ENCODE results near the gene CRADD. TPM values are rescaled to one million over a fixed set of nuclear protein-coding genes. Genes with fewer than 3 reads are reported as not detected.

Gene CRADD
- total RNA-seq, 2 donors from 2014 or later, result 27.2 to 75.2 TPM

DNA sequence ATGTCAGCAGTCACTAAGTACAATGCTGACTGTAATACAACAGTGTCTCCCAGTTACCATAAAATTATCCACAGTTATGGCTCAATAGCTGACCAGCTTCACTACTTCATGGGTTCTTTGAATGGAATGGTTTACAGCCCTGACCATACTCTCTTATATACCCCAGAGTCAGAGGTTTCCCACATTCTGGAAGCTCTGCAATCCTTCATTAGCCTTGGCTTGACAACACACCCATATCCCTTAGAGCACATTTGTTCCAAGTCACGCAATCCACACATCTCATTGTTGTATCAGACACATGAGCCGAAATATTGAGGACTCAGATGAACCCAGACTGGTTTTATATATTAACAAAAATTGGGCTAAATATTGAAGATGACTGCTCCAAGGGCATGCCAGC lies 261.8 kb downstream of the CRADD start:
- no peaks in the 10 kb centered on the region for H3K36me3 ChIP-seq (replicated peaks in 1 of 2; ENCODE audit: insufficient read depth in 1 of 2, low read depth in 2 of 2)
- H3K9me3 ChIP-seq, result no peaks in the 10 kb centered on the region
- H3K4me1 ChIP-seq, result no peaks in the 10 kb centered on the region
- no peak overlapping the region for H3K4me3 ChIP-seq
- no peak overlapping the region for H3K27ac ChIP-seq
- TF ChIP-seq POLR2A (IDR thresholded peaks at IDR 0.05), result no peak
- TF ChIP-seq, protein P1, sequence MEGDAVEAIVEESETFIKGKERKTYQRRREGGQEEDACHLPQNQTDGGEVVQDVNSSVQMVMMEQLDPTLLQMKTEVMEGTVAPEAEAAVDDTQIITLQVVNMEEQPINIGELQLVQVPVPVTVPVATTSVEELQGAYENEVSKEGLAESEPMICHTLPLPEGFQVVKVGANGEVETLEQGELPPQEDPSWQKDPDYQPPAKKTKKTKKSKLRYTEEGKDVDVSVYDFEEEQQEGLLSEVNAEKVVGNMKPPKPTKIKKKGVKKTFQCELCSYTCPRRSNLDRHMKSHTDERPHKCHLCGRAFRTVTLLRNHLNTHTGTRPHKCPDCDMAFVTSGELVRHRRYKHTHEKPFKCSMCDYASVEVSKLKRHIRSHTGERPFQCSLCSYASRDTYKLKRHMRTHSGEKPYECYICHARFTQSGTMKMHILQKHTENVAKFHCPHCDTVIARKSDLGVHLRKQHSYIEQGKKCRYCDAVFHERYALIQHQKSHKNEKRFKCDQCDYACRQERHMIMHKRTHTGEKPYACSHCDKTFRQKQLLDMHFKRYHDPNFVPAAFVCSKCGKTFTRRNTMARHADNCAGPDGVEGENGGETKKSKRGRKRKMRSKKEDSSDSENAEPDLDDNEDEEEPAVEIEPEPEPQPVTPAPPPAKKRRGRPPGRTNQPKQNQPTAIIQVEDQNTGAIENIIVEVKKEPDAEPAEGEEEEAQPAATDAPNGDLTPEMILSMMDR (IDR thresholded peaks at IDR 0.05), result no peak
- H3K27me3 ChIP-seq, result no peaks in the 10 kb centered on the region
- 81 to 88% methylated on average over 2 of the region's 2 CpGs for WGBS, 2 donors
- intact Hi-C loops (cut with DNase I), result no loop called here
- DNase-seq (no peak), ATAC-seq (no peak)

DNA sequence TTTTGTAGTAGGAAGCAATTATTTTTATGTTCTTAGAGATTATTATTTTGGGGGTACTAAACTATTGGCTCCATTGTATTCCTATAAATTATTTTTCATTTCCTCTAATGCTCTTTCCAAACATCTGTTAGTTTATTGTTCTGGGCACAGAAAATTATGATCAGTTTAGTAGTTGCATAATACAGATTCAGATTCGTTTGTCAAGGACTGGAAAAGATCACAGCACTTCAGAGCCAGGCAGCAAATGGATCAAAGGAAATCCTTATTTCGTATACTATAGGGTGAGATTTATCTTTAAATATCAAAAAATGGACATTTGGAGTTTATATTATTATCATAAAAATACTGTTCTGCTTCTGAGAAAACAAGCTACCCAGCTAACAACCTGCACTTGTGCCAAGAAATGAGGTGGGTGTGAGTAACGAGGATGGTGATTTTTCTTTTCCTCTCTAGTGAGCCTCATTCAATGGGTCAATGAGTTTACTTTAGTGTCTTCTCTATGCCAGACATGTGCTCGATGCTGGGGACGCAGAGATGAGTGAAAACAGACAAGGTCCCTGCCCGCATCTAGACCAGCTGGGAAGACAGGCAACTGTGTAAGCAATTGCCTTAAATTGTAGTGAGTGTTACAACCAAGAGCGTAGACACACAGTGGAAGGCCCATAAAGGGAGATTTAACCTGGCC lies 262.6 kb downstream of the CRADD start:
- TF ChIP-seq, protein P1 (IDR thresholded peaks at IDR 0.05), result no peak
- no peak for TF ChIP-seq POLR2A (IDR thresholded peaks at IDR 0.05)
- no peaks in the 10 kb centered on the region for H3K36me3 ChIP-seq (replicated peaks in 1 of 2; ENCODE audit: insufficient read depth in 1 of 2, low read depth in 2 of 2)
- WGBS, 2 donors, result 70 to 79% methylated on average over 7 of the region's 7 CpGs
- H3K27me3 ChIP-seq, result no peaks in the 10 kb centered on the region
- no peaks in the 10 kb centered on the region for H3K9me3 ChIP-seq
- H3K4me1 ChIP-seq, result no peaks in the 10 kb centered on the region
- no peak for DNase-seq
- ATAC-seq, result no peak
- no peak overlapping the region for H3K27ac ChIP-seq
- H3K4me3 ChIP-seq, result no peak overlapping the region
- intact Hi-C loops (cut with DNase I), result no loop called here

DNA sequence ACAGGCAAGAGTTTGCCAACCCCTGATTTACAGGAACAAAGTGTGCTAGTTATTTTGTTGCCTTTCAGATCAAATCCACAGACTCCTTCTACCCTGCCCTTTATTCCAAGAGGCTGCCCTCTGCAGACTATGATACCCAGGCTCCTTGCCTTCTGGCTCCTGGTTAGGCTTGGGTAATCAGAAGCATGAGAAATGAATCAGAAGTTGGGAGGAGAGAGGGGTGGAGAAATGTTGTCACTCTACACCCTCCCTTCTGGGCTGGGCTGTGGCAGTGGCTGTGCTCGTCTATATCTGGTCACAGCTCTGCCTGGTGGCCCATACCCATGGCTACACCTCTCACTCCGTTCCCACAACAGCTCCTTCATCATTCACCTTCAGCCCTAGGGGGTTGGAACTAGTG lies 266.6 kb downstream of the CRADD start:
- DNase-seq, result no peak
- WGBS, 2 donors, result 58 to 64% methylated on average over 2 of the region's 2 CpGs
- Histone ChIP-seq H3K4me3 (no peak overlapping the region), H3K9me3 (no peaks in the 10 kb centered on the region), H3K27me3 (no peaks in the 10 kb centered on the region), H3K27ac (no peak overlapping the region), H3K4me1 (no peaks in the 10 kb centered on the region), H3K36me3 (replicated peaks in 1 of 2; ENCODE audit: insufficient read depth in 1 of 2, low read depth in 2 of 2) (no peaks in the 10 kb centered on the region)
- intact Hi-C loops (cut with DNase I), result no loop called here
- TF ChIP-seq, protein P1 (IDR thresholded peaks at IDR 0.05), result no peak
- no peak for TF ChIP-seq POLR2A (IDR thresholded peaks at IDR 0.05)
- ATAC-seq, result no peak

DNA sequence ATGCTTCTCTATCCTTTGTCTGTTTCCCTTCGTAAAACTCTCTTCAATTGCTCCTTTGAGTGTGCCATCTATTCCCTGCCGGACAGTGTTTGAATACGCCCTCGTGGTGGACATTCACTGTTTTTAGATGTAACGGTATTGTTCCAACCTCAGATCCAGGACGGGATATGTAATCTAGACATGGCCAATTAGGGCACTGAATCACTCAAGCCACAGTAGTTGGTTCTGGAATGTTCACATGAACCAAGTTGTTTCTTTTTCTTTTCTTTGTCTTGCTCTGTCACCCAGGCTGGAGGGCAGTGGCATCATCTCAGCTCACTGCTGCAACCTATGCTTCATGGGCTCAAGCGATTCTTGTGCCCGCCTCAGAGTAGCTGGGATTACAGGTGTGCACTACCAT lies 267.0 kb downstream of the CRADD start:
- Histone ChIP-seq H3K4me3 (no peak overlapping the region), H3K27ac (no peak overlapping the region), H3K36me3 (replicated peaks in 1 of 2; ENCODE audit: insufficient read depth in 1 of 2, low read depth in 2 of 2) (no peaks in the 10 kb centered on the region), H3K27me3 (no peaks in the 10 kb centered on the region), H3K4me1 (no peaks in the 10 kb centered on the region), H3K9me3 (no peaks in the 10 kb centered on the region)
- intact Hi-C loops (cut with DNase I), result no loop called here
- DNase-seq, result no peak
- no peak for TF ChIP-seq POLR2A (IDR thresholded peaks at IDR 0.05)
- WGBS, 2 donors, result 78 to 82% methylated on average over 8 of the region's 8 CpGs
- no peak for ATAC-seq

Small RNA genes within 50 kb of the gene (small RNA-seq; reads per million reads assigned to genes)
- gene RN7SL630P, result not detected

Other genes starting within 250 kb of the CRADD start
- 10 to 100 TPM in 1 of 2 donors, 1 to 10 TPM in 1; 6.9 to 11.2 TPM for gene UBE2N, start 235.4 kb upstream of the CRADD start, total RNA-seq
- gene MRPL42, start 209.9 kb upstream of the CRADD start, total RNA-seq, result 10 to 100 TPM; 11.9 to 21.4 TPM
- gene SOCS2, start 104.7 kb upstream of the CRADD start, total RNA-seq, result 10 to 100 TPM; 16.3 to 50.4 TPM

All from body of pancreas (tissue), 4 donors.